Epithelial cell of esophagus (primary cell): ENCODE results near the gene LANCL3.
"Not testable (repeated sequence)": the region's sequence is repeated elsewhere in the genome, so short reads cannot be mapped to it uniquely, and the experiment has no call there.

Experiments used
- DNase-seq: peaks from one replicate; pipeline ENCODE4 v3.0.0; 2010; ENCODE audit warnings: low read depth
- H3K4me3 ChIP-seq: 2 replicates; pipeline ENCODE4 v1.5.1; 2011; ENCODE audit warnings: mild to moderate bottlenecking, low read length, control low read depth
- CTCF ChIP-seq: IDR thresholded peaks from 2 replicates; pipeline ENCODE4 v1.5.1; 2011; ENCODE audit warnings: low read depth, mild to moderate bottlenecking, low read length, control low read depth, inconsistent platforms; ENCODE audit not compliant: insufficient read depth; ENCODE audit errors: missing control alignments

The LANCL3 gene

GRCh38 chrX:37571426-37572107, at the start of gene LANCL3:
Gene LANCL3, plus strand, starts transcription at chrX:37571661. Its CDS starts 210 bp downstream, at chrX:37571871.
- peak within 1 kb of the TSS; percentile 46 for H3K4me3 ChIP-seq
- peak; percentile 7 for DNase-seq

DNA sequence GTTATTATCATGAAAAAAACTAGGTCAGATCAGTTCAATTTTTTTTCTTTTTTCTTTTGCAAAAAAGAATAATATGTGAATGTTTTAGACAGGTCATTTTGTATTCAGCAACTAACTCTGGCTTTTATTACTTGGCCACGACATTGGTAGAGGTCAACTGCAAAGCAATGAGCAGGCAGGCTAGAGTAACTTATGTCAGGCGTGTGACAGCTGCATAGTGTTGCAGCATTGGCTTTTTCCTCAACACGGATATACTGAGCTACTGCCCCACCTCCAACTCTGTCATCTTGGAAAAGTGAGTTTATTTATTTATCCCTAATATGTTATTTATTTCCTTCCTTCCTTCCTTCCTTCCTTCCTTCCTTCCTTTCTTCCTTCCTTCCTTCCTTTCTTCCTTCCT, 47.8 kb upstream of the LANCL3 start:
- not testable (repeated sequence) for DNase-seq, H3K4me3 ChIP-seq

- TF ChIP-seq CTCF: no peak
- no peak for DNase-seq
- H3K4me3 ChIP-seq: no peak overlapping the region
Measured at GRCh38 chrX:37541991-37542390, 29.5 kb upstream of the LANCL3 start.

DNA sequence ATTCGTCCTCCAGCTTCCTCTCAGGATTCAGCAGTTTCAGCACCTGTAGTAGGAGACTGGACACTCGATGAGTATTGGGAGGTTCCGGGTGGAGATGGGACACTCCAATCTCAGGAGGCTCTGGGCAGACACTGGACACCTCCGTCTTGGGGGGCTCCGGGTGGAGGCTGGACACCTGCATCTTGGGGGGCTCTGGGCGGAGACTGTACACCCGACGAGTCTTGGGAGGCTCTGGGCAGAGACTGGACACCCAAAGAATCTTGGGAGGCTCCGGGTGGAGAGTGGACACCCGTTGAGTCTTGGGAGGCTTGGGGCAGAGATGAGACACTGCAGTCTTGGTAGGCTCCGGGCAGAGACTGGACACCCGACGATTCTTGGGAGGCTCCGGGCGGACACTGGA, 28.7 kb upstream of the LANCL3 start:
- TF ChIP-seq CTCF: no peak

GRCh38 chrX:37543324-37543723, 28.1 kb upstream of the LANCL3 start:
- DNase-seq: no peak
- no peak overlapping the region for H3K4me3 ChIP-seq
- TF ChIP-seq CTCF: no peak

More for the DNA sequence above, 28.7 kb upstream of the LANCL3 start:
- no peak overlapping the region for H3K4me3 ChIP-seq
- no peak for DNase-seq

DNA sequence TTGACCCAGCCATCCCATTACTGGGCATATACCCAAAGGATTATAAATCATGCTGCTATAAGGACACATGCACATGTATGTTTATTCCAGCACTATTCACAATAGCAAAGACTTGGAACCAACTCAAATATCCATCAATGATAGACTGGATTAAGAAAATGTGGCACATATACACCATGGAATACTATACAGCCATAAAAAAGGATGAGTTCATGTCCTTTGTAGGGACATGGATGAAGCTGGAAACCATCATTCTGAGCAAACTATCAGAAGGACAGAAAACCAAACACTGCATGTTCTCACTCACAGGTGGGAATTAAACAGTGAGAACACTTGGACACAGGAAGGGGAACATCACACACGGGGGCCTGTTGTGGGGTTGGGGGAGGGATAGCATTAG, 26.9 kb upstream of the LANCL3 start:
- not testable (repeated sequence) for H3K4me3 ChIP-seq, DNase-seq

GRCh38 chrX:37545066-37545465, 26.4 kb upstream of the LANCL3 start:
- no peak overlapping the region for H3K4me3 ChIP-seq
- TF ChIP-seq CTCF: no peak
- no peak for DNase-seq

DNA sequence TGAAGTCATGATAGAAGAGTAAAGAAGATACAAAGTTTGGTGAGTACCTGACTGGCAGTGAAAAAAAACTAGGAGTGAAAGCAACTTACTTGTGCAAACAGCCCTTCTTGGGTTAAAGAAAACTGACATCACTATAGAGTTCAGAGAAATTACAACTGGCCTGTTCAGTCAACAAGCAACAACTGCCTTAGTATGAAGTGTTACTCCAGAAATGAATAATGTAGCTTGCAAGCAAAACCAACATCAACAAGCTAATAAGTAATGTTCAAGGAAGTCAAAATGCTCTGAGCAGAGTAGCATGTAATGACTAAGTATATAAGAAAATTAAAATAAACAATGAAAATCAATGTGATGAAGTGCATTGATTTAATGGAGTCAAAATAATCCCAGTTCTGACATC, 21.8 kb upstream of the LANCL3 start:
- H3K4me3 ChIP-seq, DNase-seq: not testable (repeated sequence)

DNA sequence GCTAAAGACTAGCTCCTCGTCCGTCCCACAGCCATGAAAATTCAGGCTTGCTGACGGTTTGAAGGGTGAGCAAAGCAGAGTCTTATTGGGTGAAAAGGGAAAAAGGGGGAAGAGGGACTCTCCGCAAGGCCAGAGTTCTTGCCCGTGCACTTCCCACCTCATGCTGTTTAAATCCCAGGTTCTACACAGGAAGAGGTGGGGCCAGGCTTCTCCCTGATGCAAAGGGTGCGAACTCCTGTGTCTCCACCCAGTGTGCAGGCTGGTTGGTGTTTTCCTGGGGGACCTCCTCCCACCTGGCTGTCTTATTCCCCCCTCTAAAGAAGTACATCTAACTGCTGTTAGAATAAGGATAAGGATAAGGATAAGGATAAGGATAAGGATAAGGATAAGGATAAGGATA, 18.0 kb upstream of the LANCL3 start:
- TF ChIP-seq CTCF: no peak
- DNase-seq: no peak
- no peak overlapping the region for H3K4me3 ChIP-seq

GRCh38 chrX:37565254-37565653, 6.2 kb upstream of the LANCL3 start:
- not testable (repeated sequence) for H3K4me3 ChIP-seq, DNase-seq

DNA sequence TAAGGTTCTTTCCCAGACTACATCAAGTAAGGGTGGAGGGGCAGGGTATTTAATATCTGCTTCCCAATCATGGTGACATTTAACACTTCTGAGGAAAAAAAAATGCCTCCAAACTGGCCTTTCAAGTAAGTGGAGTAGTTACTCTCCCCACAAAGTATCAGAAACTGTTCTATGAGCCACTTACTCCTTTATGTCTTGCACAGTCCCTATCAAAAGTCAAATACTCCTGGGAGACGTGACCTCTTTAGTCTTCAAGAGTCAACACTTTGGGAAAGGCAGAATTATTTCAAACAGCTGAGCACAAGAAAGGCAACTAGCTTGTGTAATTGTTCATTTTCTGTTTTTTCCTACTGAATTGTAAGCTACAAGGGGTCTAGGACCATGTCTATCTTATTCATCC, 1.1 kb upstream of the LANCL3 start:
- not testable (repeated sequence) for DNase-seq, H3K4me3 ChIP-seq
